OCI-LY1 (cell line): ENCODE measurements around the gene PTGDR2.
"Not testable (repeated sequence)": the region's sequence is repeated elsewhere in the genome, so short reads cannot be mapped to it uniquely, and the experiment has no call there.

Experiments used
- H2AFZ ChIP-seq: fragments of 200-600 bp; sonication (generic), shearing (Covaris generic); 2 replicates; pipeline ENCODE4 v1.6.0; 2014; ENCODE audit warnings: antibody characterized with exemption, mild to moderate bottlenecking, low read length
- H3F3A ChIP-seq: fragments of 200-600 bp; sonication (generic), shearing (Covaris generic); 2 replicates; pipeline ENCODE4 v1.6.0; 2014; ENCODE audit warnings: mild to moderate bottlenecking, antibody characterized with exemption, low read length, moderate library complexity; ENCODE audit not compliant: insufficient read depth
- H3K27ac ChIP-seq: fragments of 200-600 bp; sonication (generic); 2 replicates; pipeline ENCODE4 v1.5.1; 2014; ENCODE audit warnings: low read length, mixed run types, mild to moderate bottlenecking, low read depth; ENCODE audit not compliant: poor library complexity, severe bottlenecking
- H3K27me3 ChIP-seq: fragments of 200-600 bp; sonication (generic); 2 replicates; pipeline ENCODE4 v1.6.0; 2014; ENCODE audit warnings: antibody characterized with exemption, mild to moderate bottlenecking, low read length, moderate library complexity; ENCODE audit not compliant: insufficient read depth
- H3K36me3 ChIP-seq: fragments of 200-600 bp; sonication (generic); 2 replicates; pipeline ENCODE4 v1.6.1; 2014; ENCODE audit warnings: mild to moderate bottlenecking, antibody characterized with exemption, low read length, moderate library complexity, mixed read lengths; ENCODE audit not compliant: insufficient read depth
- H3K4me1 ChIP-seq: fragments of 200-600 bp; sonication (generic); 2 replicates; pipeline ENCODE4 v1.5.1; 2014; ENCODE audit warnings: mild to moderate bottlenecking, low read length, moderate library complexity; ENCODE audit not compliant: insufficient read depth, severe bottlenecking
- H3K4me2 ChIP-seq: fragments of 200-600 bp; sonication (generic), shearing (Covaris generic); 2 replicates; pipeline ENCODE4 v1.6.1; 2014; ENCODE audit warnings: low read length
- H3K4me3 ChIP-seq: fragments of 200-600 bp; sonication (generic); 2 replicates; pipeline ENCODE4 v1.5.1; 2014; ENCODE audit warnings: low read length, low read depth, mild to moderate bottlenecking, mixed read lengths; ENCODE audit not compliant: poor library complexity, severe bottlenecking
- H3K79me2 ChIP-seq: fragments of 200-600 bp; shearing (Covaris generic); 2 replicates; pipeline ENCODE4 v1.6.1; 2016; ENCODE audit warnings: mixed run types, low read length, mixed read lengths; ENCODE audit not compliant: insufficient read depth
- H3K9ac ChIP-seq: fragments of 200-600 bp; sonication (generic), shearing (Covaris generic); 2 replicates; pipeline ENCODE4 v1.6.1; 2014; ENCODE audit warnings: mild to moderate bottlenecking, low read length, mixed read lengths
- H3K9me2 ChIP-seq: fragments of 200-600 bp; sonication (generic), shearing (Covaris generic); 2 replicates; pipeline ENCODE4 v1.6.1; 2014; ENCODE audit warnings: low read depth, mild to moderate bottlenecking, low read length, mixed read lengths
- H3K9me3 ChIP-seq: fragments of 200-600 bp; shearing (Covaris generic); 2 replicates; pipeline ENCODE4 v1.6.1; 2014; ENCODE audit warnings: low read length, mixed read lengths
- H4K20me1 ChIP-seq: fragments of 200-600 bp; sonication (generic), shearing (Covaris generic); 2 replicates; pipeline ENCODE4 v1.6.0; 2016; ENCODE audit warnings: mild to moderate bottlenecking, low read length; ENCODE audit not compliant: insufficient read depth
- CTCF ChIP-seq: fragments of 200-600 bp; sonication (generic), shearing (Covaris generic); IDR thresholded peaks from 2 replicates; pipeline ENCODE4 v1.5.1; 2017; ENCODE audit warnings: mild to moderate bottlenecking, antibody characterized with exemption, low read length, moderate library complexity, mixed read lengths
- EZH2 ChIP-seq: fragments of 200-600 bp; sonication (generic), shearing (Covaris generic); IDR thresholded peaks from 2 replicates; pipeline ENCODE4 v1.8.0; 2017; ENCODE audit warnings: borderline replicate concordance, mixed run types, mild to moderate bottlenecking, antibody characterized with exemption, low read length, moderate library complexity, mixed read lengths

PTGDR2 gene

GRCh38 chr11:60831143-60831500 is 24.6 kb downstream of the PTGDR2 start:
- no peak overlapping the region for H3K27ac ChIP-seq

GRCh38 chr11:60830478-60831142 is 25.1 kb downstream of the PTGDR2 start:
- H3K4me3 ChIP-seq = no peak overlapping the region
- peaks cover 7% of the 10 kb centered on the region for H3K4me1 ChIP-seq
- no peaks in the 10 kb centered on the region for H4K20me1 ChIP-seq
- H3F3A ChIP-seq = no peaks in the 10 kb centered on the region
- no peak overlapping the region for H3K27ac ChIP-seq
- no peak overlapping the region for H3K9ac ChIP-seq
- no peak overlapping the region for H2AFZ ChIP-seq
- no peaks in the 10 kb centered on the region for H3K79me2 ChIP-seq
- no peaks in the 10 kb centered on the region for H3K9me2 ChIP-seq
- H3K4me2 ChIP-seq = no peak overlapping the region
- H3K36me3 ChIP-seq = no peaks in the 10 kb centered on the region
- H3K27me3 ChIP-seq = peaks cover under 1% of the 10 kb centered on the region; the same call in 1 of the 2 replicates
- H3K9me3 ChIP-seq = no peaks in the 10 kb centered on the region
- TF ChIP-seq EZH2 = no peak

More at GRCh38 chr11:60831143-60831500, 24.6 kb downstream of the PTGDR2 start:
- no peak overlapping the region for H3K4me3 ChIP-seq
- no peaks in the 10 kb centered on the region for H3K9me2 ChIP-seq
- no peaks in the 10 kb centered on the region for H4K20me1 ChIP-seq
- H3K27me3 ChIP-seq = no peaks in the 10 kb centered on the region; the same call in 1 of the 2 replicates
- no peak overlapping the region for H3K4me2 ChIP-seq
- H3F3A ChIP-seq = no peaks in the 10 kb centered on the region
- TF ChIP-seq CTCF (peak; percentile 93), EZH2 (no peak)
- H3K4me1 ChIP-seq = peaks cover 7% of the 10 kb centered on the region
- no peaks in the 10 kb centered on the region for H3K36me3 ChIP-seq
- no peaks in the 10 kb centered on the region for H3K79me2 ChIP-seq
- no peak overlapping the region for H3K9ac ChIP-seq
- no peak overlapping the region for H2AFZ ChIP-seq
- H3K9me3 ChIP-seq = no peaks in the 10 kb centered on the region

GRCh38 chr11:60825790-60826189 is 30.0 kb downstream of the PTGDR2 start:
- H3K4me2 ChIP-seq = no peak overlapping the region
- H3K27me3 ChIP-seq = peaks cover 5% of the 10 kb centered on the region; the same call in 1 of the 2 replicates
- H3K36me3 ChIP-seq = no peaks in the 10 kb centered on the region
- H3K4me1 ChIP-seq = no peaks in the 10 kb centered on the region
- no peaks in the 10 kb centered on the region for H3K9me2 ChIP-seq
- no peaks in the 10 kb centered on the region for H3K79me2 ChIP-seq
- no peaks in the 10 kb centered on the region for H3F3A ChIP-seq
- no peak overlapping the region for H3K27ac ChIP-seq
- H3K9ac ChIP-seq = no peak overlapping the region
- H3K9me3 ChIP-seq = no peaks in the 10 kb centered on the region
- TF ChIP-seq EZH2 (no peak), CTCF (no peak)
- H4K20me1 ChIP-seq = no peaks in the 10 kb centered on the region
- no peak overlapping the region for H3K4me3 ChIP-seq
- no peak overlapping the region for H2AFZ ChIP-seq

- Histone ChIP-seq H2AFZ (no peak overlapping the region), H3K9me2 (no peaks in the 10 kb centered on the region), H3K9me3 (no peaks in the 10 kb centered on the region), H3K4me3 (no peak overlapping the region), H3K27me3 (peaks cover 5% of the 10 kb centered on the region; the same call in 1 of the 2 replicates), H3F3A (no peaks in the 10 kb centered on the region), H3K9ac (no peak overlapping the region), H4K20me1 (no peaks in the 10 kb centered on the region), H3K4me2 (no peak overlapping the region), H3K36me3 (no peaks in the 10 kb centered on the region), H3K27ac (no peak overlapping the region), H3K4me1 (no peaks in the 10 kb centered on the region), H3K79me2 (no peaks in the 10 kb centered on the region)
- TF ChIP-seq CTCF (no peak), EZH2 (no peak)
Observed at GRCh38 chr11:60825118-60825517, 30.6 kb downstream of the PTGDR2 start.

- H3K4me3 ChIP-seq, H3K4me1 ChIP-seq, H3K36me3 ChIP-seq, H3K79me2 ChIP-seq, H3K27me3 ChIP-seq, H3K9ac ChIP-seq, H4K20me1 ChIP-seq, H3K9me2 ChIP-seq, H2AFZ ChIP-seq, H3F3A ChIP-seq, H3K27ac ChIP-seq, H3K9me3 ChIP-seq, H3K4me2 ChIP-seq: not testable (repeated sequence)
Observed at GRCh38 chr11:60823745-60824306, 31.9 kb downstream of the PTGDR2 start.
